Keratinocyte (primary cell): Measurements from ENCODE around the gene SOSTDC1. TPM values are rescaled to one million over a fixed set of nuclear protein-coding genes. Genes with fewer than 3 reads are reported as not detected.

Source experiments
- DNase-seq: peaks from one replicate; pipeline ENCODE4 v3.0.0-alpha.2; 2011; ENCODE audit warnings: low read depth, missing footprints, low spot score
- FAIRE-seq: peaks from 2 replicates; lab custom pipeline; 2011; peaks lifted over from hg19 to GRCh38; lab: Jason Lieb, UNC
- H2AFZ ChIP-seq: 2 replicates; pipeline ENCODE4 v1.6.0; 2012; ENCODE audit warnings: low read length, control low read depth, inconsistent platforms; ENCODE audit not compliant: control insufficient read depth
- H3K27ac ChIP-seq: 2 replicates; pipeline ENCODE4 v1.5.1; 2011; ENCODE audit warnings: low read length; ENCODE audit not compliant: control insufficient read depth, insufficient read depth
- H3K27me3 ChIP-seq: 3 replicates; pipeline ENCODE4 v1.6.0; 2011; ENCODE audit warnings: low read length; ENCODE audit not compliant: control insufficient read depth, insufficient read depth; ENCODE audit errors: extremely low read depth
- H3K36me3 ChIP-seq, 2 experiments: 2 replicates in 1 of 2; 3 replicates in 1 of 2; pipeline ENCODE4 v1.5.1; 2011; ENCODE audit warnings: low read length in 2 of 2, mild to moderate bottlenecking in 1 of 2; ENCODE audit not compliant: control insufficient read depth in 2 of 2, insufficient read depth in 2 of 2; ENCODE audit errors: extremely low read depth in 1 of 2
- H3K4me1 ChIP-seq: 3 replicates; pipeline ENCODE4 v1.5.1; 2011; ENCODE audit warnings: low read length; ENCODE audit not compliant: control insufficient read depth, insufficient read depth; ENCODE audit errors: extremely low read depth
- H3K4me2 ChIP-seq: 3 replicates; pipeline ENCODE4 v1.6.0; 2011; ENCODE audit warnings: low read depth, low read length; ENCODE audit not compliant: control insufficient read depth, insufficient read depth; ENCODE audit errors: extremely low read depth
- H3K4me3 ChIP-seq, 3 experiments: fragments of 200-600 bp in 1 of 3; sonication (generic) in 1 of 3; 2 replicates in 2 of 3; 3 replicates in 1 of 3; pipeline ENCODE4 v1.5.1; 2011 to 2016; ENCODE audit warnings: low read length in 3 of 3, mild to moderate bottlenecking in 3 of 3, control low read depth in 2 of 3, inconsistent platforms in 1 of 3, low read depth in 1 of 3, mixed read lengths in 1 of 3, mixed run types in 1 of 3, moderate library complexity in 1 of 3; ENCODE audit not compliant: control insufficient read depth in 2 of 3, insufficient read depth in 2 of 3; ENCODE audit errors: extremely low read depth in 1 of 3
- H3K79me2 ChIP-seq: 2 replicates; pipeline ENCODE4 v1.6.0; 2012; ENCODE audit warnings: low read length; ENCODE audit not compliant: control insufficient read depth, insufficient read depth
- H3K9ac ChIP-seq: 3 replicates; pipeline ENCODE4 v1.6.0; 2011; ENCODE audit warnings: low read length; ENCODE audit not compliant: control insufficient read depth, insufficient read depth; ENCODE audit errors: extremely low read depth
- H3K9me1 ChIP-seq: 3 replicates; pipeline ENCODE4 v1.6.0; 2011; ENCODE audit warnings: low read length; ENCODE audit not compliant: control insufficient read depth, insufficient read depth; ENCODE audit errors: extremely low read depth
- H3K9me3 ChIP-seq: 2 replicates; pipeline ENCODE4 v1.5.1; 2012; ENCODE audit warnings: low read depth, low read length; ENCODE audit not compliant: control insufficient read depth
- H4K20me1 ChIP-seq: 3 replicates; pipeline ENCODE4 v1.6.0; 2011; ENCODE audit warnings: low read length; ENCODE audit not compliant: control insufficient read depth, insufficient read depth; ENCODE audit errors: extremely low read depth
- EZH2 ChIP-seq: IDR thresholded peaks from one replicate; pipeline ENCODE4 v1.6.1; 2012; ENCODE audit warnings: inconsistent platforms, mild to moderate bottlenecking, low read length, moderate library complexity
- dilution Hi-C: fragments of 300-500 bp; cut with MboI; formaldehyde crosslinking; loops from one replicate; pipeline ENCODE4 v1.7.0; 2020; ENCODE audit warnings: low sequenced_read_pairs; ENCODE audit not compliant: extremely low pct_ligation_motif_present
- polyA plus RNA-seq, 5 experiments: library from polyadenylated mRNA; depleted of rRNA in 3 of 5; stranded (reverse) in 3 of 5; stranded (forward) in 1 of 5; unstranded in 1 of 5; fragments of >200 nt; gene quantifications; 1 replicate in 1 of 5; 2 replicates in 3 of 5; 3 replicates in 1 of 5; pipeline versions ENCODE4 v1.2.1 to v1.2.3, GENCODE V29; 2011 to 2012; ENCODE audit warnings: missing spikeins in 2 of 5, low read depth in 1 of 5, low replicate concordance in 1 of 5
- TF ChIP-seq, protein P1 (sequence below), 3 experiments: IDR thresholded peaks in 1 of 3; conservative IDR thresholded peaks in 1 of 3; optimal IDR thresholded peaks in 1 of 3; 2 replicates in 2 of 3; 3 replicates in 1 of 3; pipeline versions ENCODE3 to v1.5.1; 2011; ENCODE audit warnings: low read length in 3 of 3, mild to moderate bottlenecking in 3 of 3, moderate library complexity in 2 of 3, control low read depth in 1 of 3, inconsistent platforms in 1 of 3; ENCODE audit not compliant: insufficient read depth in 2 of 3; ENCODE audit errors: extremely low read depth in 1 of 3

The SOSTDC1 gene
- polyA plus RNA-seq, 1 donor (not counting 4 experiments of a cell fraction or from before 2014, with no cell fraction given): 0.31 TPM

DNA sequence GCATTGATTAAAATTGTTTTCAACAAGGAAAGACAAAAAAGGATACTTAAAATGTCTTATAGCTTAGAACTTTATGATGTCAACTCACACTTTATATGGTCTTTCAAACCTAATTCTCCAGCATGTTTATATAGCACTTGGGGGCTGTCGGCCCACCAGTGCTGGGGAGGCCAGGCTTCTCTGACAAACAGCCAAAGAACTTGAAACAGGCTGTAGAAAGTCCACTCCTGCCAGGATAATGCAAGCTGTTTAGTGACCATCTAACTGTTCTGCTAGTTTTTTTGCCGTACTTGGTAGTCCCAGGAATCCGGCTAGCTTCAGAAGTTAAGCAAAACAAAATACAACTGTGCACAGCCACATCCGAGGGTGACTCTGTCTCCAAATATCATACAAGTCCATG, 13.6 kb upstream of the SOSTDC1 start:
- Histone ChIP-seq H3K27me3 (no peaks in the 10 kb centered on the region), H3K9ac (no peak overlapping the region), H3K4me3 (no peak overlapping the region), H3K4me1 (no peaks in the 10 kb centered on the region), H3K79me2 (no peaks in the 10 kb centered on the region), H3K4me2 (no peak overlapping the region), H3K9me1 (no peaks in the 10 kb centered on the region), H3K36me3 (no peaks in the 10 kb centered on the region), H2AFZ (no peak overlapping the region), H3K27ac (no peak overlapping the region), H4K20me1 (no peaks in the 10 kb centered on the region), H3K9me3 (no peaks in the 10 kb centered on the region)
- no peak for DNase-seq
- TF ChIP-seq EZH2: no peak
- TF ChIP-seq, protein P1, sequence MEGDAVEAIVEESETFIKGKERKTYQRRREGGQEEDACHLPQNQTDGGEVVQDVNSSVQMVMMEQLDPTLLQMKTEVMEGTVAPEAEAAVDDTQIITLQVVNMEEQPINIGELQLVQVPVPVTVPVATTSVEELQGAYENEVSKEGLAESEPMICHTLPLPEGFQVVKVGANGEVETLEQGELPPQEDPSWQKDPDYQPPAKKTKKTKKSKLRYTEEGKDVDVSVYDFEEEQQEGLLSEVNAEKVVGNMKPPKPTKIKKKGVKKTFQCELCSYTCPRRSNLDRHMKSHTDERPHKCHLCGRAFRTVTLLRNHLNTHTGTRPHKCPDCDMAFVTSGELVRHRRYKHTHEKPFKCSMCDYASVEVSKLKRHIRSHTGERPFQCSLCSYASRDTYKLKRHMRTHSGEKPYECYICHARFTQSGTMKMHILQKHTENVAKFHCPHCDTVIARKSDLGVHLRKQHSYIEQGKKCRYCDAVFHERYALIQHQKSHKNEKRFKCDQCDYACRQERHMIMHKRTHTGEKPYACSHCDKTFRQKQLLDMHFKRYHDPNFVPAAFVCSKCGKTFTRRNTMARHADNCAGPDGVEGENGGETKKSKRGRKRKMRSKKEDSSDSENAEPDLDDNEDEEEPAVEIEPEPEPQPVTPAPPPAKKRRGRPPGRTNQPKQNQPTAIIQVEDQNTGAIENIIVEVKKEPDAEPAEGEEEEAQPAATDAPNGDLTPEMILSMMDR (optimal IDR thresholded peaks at IDR 0.05 in 1 of 3, IDR thresholded peaks at IDR 0.05 in 1 of 3, conservative IDR thresholded peaks at IDR 0.05 in 1 of 3; ENCODE audit: extremely low read depth in 1 of 3, insufficient read depth in 2 of 3, low read length in 3 of 3): no peak
- no peak for FAIRE-seq
- dilution Hi-C loops: no loop called here

DNA sequence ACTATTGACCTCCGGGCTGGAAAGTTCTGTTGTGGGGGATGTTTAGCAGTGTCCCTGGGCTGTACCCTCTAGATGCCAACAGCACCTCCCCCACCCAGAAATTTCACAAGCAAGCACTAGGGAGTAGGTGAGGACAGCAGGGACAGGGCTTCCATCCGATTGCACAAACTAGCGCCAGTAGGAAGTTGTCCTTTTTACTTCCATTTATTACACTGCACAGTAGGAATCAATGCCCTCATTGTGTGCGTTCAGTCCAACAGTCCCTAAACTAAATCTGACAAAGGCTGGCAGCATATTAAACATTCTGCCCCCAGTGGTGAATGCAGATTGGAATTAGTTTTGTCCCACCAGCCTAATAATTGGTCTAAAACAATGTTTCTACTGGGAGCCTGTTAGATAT, 6.4 kb upstream of the SOSTDC1 start:
- H3K79me2 ChIP-seq: no peaks in the 10 kb centered on the region
- H3K9me3 ChIP-seq: no peaks in the 10 kb centered on the region
- H3K27ac ChIP-seq: no peak overlapping the region
- no peaks in the 10 kb centered on the region for H4K20me1 ChIP-seq
- no peaks in the 10 kb centered on the region for H3K36me3 ChIP-seq
- no peak overlapping the region for H2AFZ ChIP-seq
- H3K4me2 ChIP-seq: no peak overlapping the region
- H3K4me1 ChIP-seq: no peaks in the 10 kb centered on the region
- H3K9ac ChIP-seq: no peak overlapping the region
- H3K27me3 ChIP-seq: no peaks in the 10 kb centered on the region
- DNase-seq: no peak
- no peak for FAIRE-seq
- H3K9me1 ChIP-seq: no peaks in the 10 kb centered on the region
- dilution Hi-C loops: no loop called here
- no peak for TF ChIP-seq EZH2
- TF ChIP-seq, protein P1 (optimal IDR thresholded peaks at IDR 0.05 in 1 of 3, IDR thresholded peaks at IDR 0.05 in 1 of 3, conservative IDR thresholded peaks at IDR 0.05 in 1 of 3; ENCODE audit: extremely low read depth in 1 of 3, insufficient read depth in 2 of 3, low read length in 3 of 3): no peak
- no peak overlapping the region for H3K4me3 ChIP-seq
